Measurements from ENCODE around the gene SYT10. TPM values are rescaled to one million over a fixed set of nuclear protein-coding genes. Genes with fewer than 3 reads are reported as not detected.

SYT10 gene, protein sequence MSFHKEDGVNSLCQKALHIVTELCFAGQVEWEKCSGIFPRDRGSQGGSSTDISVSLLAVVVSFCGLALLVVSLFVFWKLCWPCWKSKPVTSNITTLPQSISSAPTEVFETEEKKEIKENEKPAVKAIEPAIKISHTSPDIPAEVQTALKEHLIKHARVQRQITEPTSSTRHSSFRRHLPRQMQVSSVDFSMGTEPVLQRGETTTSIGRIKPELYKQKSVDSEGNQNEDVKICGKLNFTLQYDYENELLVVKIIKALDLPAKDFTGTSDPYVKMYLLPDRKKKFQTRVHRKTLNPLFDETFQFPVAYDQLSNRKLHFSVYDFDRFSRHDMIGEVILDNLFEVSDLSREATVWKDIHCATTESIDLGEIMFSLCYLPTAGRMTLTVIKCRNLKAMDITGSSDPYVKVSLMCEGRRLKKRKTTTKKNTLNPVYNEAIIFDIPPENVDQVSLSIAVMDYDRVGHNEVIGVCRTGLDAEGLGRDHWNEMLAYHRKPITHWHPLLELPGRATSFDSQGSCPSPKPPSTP
- not detected for total RNA-seq

DNA sequence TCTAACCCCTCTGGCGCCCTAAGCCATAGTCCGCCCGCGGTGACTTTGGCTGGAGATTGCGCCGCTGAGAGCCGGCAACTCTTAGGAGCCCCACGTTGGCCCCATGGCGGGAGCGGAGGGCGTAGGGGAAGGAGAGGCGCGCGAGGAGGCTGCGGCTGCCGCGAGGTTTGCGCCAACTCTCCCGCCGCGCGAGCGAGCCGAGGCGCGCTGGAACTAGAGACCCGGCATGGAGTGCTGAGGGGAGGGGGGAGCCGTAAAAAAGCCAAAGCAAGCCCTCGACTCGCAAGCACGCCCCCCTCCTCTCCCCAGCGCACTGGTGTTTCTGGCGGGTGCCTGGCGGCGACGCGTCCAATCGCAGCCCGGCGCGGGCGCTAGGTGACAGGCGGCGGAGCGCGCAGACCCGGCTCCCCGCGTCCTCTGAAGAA is at the start of gene SYT10:
TSS of gene SYT10 (minus strand) at position 233 of the 425 bp plus-strand sequence. CDS start 297 bp downstream, outside the sequence.
- Mint-ChIP-seq H3K36me3 (ENCODE audit: low read depth) (no peaks in the 10 kb centered on the region), H3K9me3 (no peaks in the 10 kb centered on the region), H3K4me1 (no peaks in the 10 kb centered on the region), H3K27me3 (peaks cover 22% of the 10 kb centered on the region), H3K4me3 (peak within 1 kb of the TSS; percentile 26), H3K27ac (no peak within 1 kb of the TSS)
- ATAC-seq (replicated peaks): no peak

- no peak for ATAC-seq (replicated peaks)
- Mint-ChIP-seq H3K27me3 (no peaks in the 10 kb centered on the region), H3K27ac (no peak overlapping the region), H3K9me3 (peaks cover 9% of the 10 kb centered on the region), H3K4me3 (no peak overlapping the region), H3K4me1 (no peaks in the 10 kb centered on the region), H3K36me3 (ENCODE audit: low read depth) (no peaks in the 10 kb centered on the region)
Measured at GRCh38 chr12:33488036-33488435, 48.4 kb upstream of the SYT10 start.

DNA sequence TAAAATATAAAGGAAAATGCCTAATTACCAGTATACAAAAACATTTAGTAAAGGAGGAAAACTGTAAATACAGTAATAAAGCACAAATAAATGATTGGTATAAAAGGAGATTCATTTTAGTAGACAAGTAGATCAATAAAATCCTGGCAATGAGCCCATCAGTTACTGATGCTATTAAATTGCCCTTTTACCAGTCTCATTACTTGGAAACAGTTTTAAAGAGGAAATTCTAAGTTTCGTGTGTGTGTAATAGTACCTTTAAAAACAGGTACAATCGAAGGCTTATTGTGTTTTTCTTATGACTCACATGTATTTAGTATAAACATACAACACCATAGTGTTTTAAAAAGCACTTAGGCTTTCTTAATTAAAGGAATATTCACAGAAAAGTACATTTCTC is 46.4 kb upstream of the SYT10 start:
- no peak overlapping the region for H3K4me3 Mint-ChIP-seq
- ATAC-seq (replicated peaks): no peak
- no peaks in the 10 kb centered on the region for H3K4me1 Mint-ChIP-seq
- no peak overlapping the region for H3K27ac Mint-ChIP-seq
- peaks cover 11% of the 10 kb centered on the region for H3K9me3 Mint-ChIP-seq
- H3K36me3 Mint-ChIP-seq (ENCODE audit: low read depth): no peaks in the 10 kb centered on the region
- H3K27me3 Mint-ChIP-seq: no peaks in the 10 kb centered on the region

DNA sequence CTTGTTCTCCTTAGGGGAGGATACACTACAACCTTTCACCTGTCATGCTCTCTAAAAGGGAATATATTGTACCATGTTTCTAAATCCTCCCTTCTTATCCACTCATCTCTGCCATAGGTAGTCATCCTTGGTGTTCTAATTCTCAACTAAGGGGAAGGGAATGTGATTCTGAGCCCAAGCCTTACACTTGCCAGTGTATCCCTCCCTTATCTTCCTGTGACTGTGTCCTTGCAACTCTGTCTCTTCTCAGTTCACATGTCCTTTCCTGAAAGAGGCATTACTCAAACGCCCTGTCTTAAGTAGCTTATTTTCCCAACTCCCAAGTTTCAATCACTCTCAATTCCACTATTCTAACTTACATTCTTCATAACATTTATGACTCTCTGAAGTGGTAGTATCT is 44.5 kb upstream of the SYT10 start:
- H3K27ac Mint-ChIP-seq: no peak overlapping the region
- no peaks in the 10 kb centered on the region for H3K36me3 Mint-ChIP-seq (ENCODE audit: low read depth)
- H3K9me3 Mint-ChIP-seq: peaks cover 8% of the 10 kb centered on the region
- no peaks in the 10 kb centered on the region for H3K4me1 Mint-ChIP-seq
- no peaks in the 10 kb centered on the region for H3K27me3 Mint-ChIP-seq
- no peak for ATAC-seq (replicated peaks)
- H3K4me3 Mint-ChIP-seq: no peak overlapping the region

- no peak for ATAC-seq (replicated peaks)
- H3K27ac Mint-ChIP-seq: no peak overlapping the region
- H3K27me3 Mint-ChIP-seq: no peaks in the 10 kb centered on the region
- H3K4me1 Mint-ChIP-seq: no peaks in the 10 kb centered on the region
- H3K36me3 Mint-ChIP-seq (ENCODE audit: low read depth): no peaks in the 10 kb centered on the region
- no peak overlapping the region for H3K4me3 Mint-ChIP-seq
- peaks cover 17% of the 10 kb centered on the region for H3K9me3 Mint-ChIP-seq
Measured at GRCh38 chr12:33480366-33480765, 40.7 kb upstream of the SYT10 start.

- Mint-ChIP-seq H3K27me3 (no peaks in the 10 kb centered on the region), H3K4me1 (no peaks in the 10 kb centered on the region), H3K4me3 (no peak overlapping the region), H3K9me3 (peaks cover 13% of the 10 kb centered on the region), H3K27ac (no peak overlapping the region), H3K36me3 (ENCODE audit: low read depth) (no peaks in the 10 kb centered on the region)
- ATAC-seq (replicated peaks): no peak
Measured at GRCh38 chr12:33476058-33476457, 36.4 kb upstream of the SYT10 start.

- no peak for ATAC-seq (replicated peaks)
- Mint-ChIP-seq H3K4me3 (no peak overlapping the region), H3K4me1 (no peaks in the 10 kb centered on the region), H3K27ac (no peak overlapping the region), H3K27me3 (no peaks in the 10 kb centered on the region), H3K9me3 (peaks cover 10% of the 10 kb centered on the region), H3K36me3 (ENCODE audit: low read depth) (no peaks in the 10 kb centered on the region)
Measured at GRCh38 chr12:33472299-33472698, 32.7 kb upstream of the SYT10 start.

- Mint-ChIP-seq H3K4me1 (no peaks in the 10 kb centered on the region), H3K27me3 (no peaks in the 10 kb centered on the region), H3K4me3 (no peak overlapping the region), H3K27ac (no peak overlapping the region), H3K9me3 (peaks cover 13% of the 10 kb centered on the region), H3K36me3 (ENCODE audit: low read depth) (no peaks in the 10 kb centered on the region)
- no peak for ATAC-seq (replicated peaks)
Measured at GRCh38 chr12:33455096-33455495, 15.5 kb upstream of the SYT10 start.

GRCh38 chr12:33450480-33450879 is 10.9 kb upstream of the SYT10 start:
- H3K36me3 Mint-ChIP-seq (ENCODE audit: low read depth): no peaks in the 10 kb centered on the region
- no peaks in the 10 kb centered on the region for H3K4me1 Mint-ChIP-seq
- H3K27me3 Mint-ChIP-seq: no peaks in the 10 kb centered on the region
- ATAC-seq (replicated peaks): no peak
- H3K9me3 Mint-ChIP-seq: peaks cover 9% of the 10 kb centered on the region
- no peak overlapping the region for H3K27ac Mint-ChIP-seq
- no peak overlapping the region for H3K4me3 Mint-ChIP-seq

DNA sequence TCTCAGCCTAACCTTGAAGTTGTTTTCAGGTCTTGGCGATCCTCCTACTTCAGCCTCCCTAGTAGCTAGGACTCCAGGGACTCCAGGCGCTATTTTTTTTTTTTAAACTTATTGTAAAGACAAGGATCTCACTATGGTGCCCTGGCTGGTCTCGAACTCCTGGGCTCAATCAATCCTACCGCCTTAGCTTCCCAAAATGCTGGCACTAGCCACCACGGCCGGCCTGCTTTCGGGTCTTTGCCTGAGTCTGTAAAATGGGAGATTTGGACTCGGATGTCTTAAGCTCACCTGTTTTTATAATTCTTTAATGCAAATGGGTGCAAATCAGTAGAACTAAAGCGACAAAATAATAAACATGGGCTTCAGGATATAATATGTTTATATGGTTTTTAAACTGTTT is 858 bp upstream of the SYT10 start:
- Mint-ChIP-seq H3K4me3 (peak overlapping the region; percentile 26), H3K36me3 (ENCODE audit: low read depth) (no peaks in the 10 kb centered on the region), H3K27me3 (peaks cover 22% of the 10 kb centered on the region), H3K4me1 (no peaks in the 10 kb centered on the region), H3K9me3 (no peaks in the 10 kb centered on the region), H3K27ac (no peak overlapping the region)
- ATAC-seq (replicated peaks): no peak

DNA sequence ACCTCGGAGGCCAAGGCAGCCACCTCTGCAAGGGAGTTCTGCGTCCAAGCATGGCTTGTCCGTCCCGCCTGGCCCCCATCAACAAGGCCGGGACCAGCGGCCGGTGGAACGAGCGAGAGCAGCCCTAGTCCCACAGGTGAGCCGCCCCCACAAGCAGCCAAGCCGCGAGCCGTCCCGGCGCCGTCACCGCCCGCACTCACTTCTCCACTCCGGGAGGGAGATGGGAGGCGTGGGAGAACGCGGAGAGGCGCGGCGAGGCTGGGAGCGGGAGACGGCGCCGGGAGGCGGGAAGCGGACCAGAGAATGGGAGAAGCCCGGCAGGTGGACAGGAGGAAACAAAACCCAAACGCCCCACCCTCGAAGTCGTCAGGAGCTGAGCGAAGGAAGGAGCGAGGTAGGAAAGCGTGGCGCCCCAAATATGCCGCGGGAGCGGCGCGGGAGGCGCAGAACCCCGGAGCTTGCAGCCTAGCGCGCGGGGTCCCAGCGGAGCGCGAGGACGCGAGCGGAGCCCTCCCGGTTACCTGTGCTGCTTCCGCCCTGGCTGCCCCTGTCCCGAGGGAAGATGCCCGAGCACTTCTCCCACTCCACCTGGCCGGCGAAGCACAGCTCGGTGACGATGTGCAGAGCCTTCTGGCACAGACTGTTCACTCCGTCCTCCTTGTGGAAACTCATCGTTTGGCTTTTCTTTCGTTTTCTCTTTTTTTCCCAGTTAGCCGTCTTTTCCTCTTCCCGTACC is 600 bp downstream of the SYT10 start:
- no peaks in the 10 kb centered on the region for H3K9me3 Mint-ChIP-seq
- ATAC-seq (replicated peaks): no peak
- H3K4me1 Mint-ChIP-seq: no peaks in the 10 kb centered on the region
- H3K27me3 Mint-ChIP-seq: peaks cover 22% of the 10 kb centered on the region
- H3K27ac Mint-ChIP-seq: no peak overlapping the region
- no peak overlapping the region for H3K4me3 Mint-ChIP-seq
- H3K36me3 Mint-ChIP-seq (ENCODE audit: low read depth): no peaks in the 10 kb centered on the region

GRCh38 chr12:33438025-33438772 is 1.4 kb downstream of the SYT10 start:
- no peaks in the 10 kb centered on the region for H3K36me3 Mint-ChIP-seq (ENCODE audit: low read depth)
- no peaks in the 10 kb centered on the region for H3K9me3 Mint-ChIP-seq
- H3K27me3 Mint-ChIP-seq: peaks cover 22% of the 10 kb centered on the region
- no peaks in the 10 kb centered on the region for H3K4me1 Mint-ChIP-seq
- no peak overlapping the region for H3K4me3 Mint-ChIP-seq
- no peak for ATAC-seq (replicated peaks)
- no peak overlapping the region for H3K27ac Mint-ChIP-seq

- no peaks in the 10 kb centered on the region for H3K4me1 Mint-ChIP-seq
- no peaks in the 10 kb centered on the region for H3K9me3 Mint-ChIP-seq
- no peak overlapping the region for H3K27ac Mint-ChIP-seq
- peaks cover 22% of the 10 kb centered on the region for H3K27me3 Mint-ChIP-seq
- no peak for ATAC-seq (replicated peaks)
- H3K4me3 Mint-ChIP-seq: no peak overlapping the region
- H3K36me3 Mint-ChIP-seq (ENCODE audit: low read depth): no peaks in the 10 kb centered on the region
Measured at GRCh38 chr12:33437598-33437997, 2.0 kb downstream of the SYT10 start.

- H3K4me1 Mint-ChIP-seq: no peaks in the 10 kb centered on the region
- no peaks in the 10 kb centered on the region for H3K36me3 Mint-ChIP-seq (ENCODE audit: low read depth)
- no peak overlapping the region for H3K4me3 Mint-ChIP-seq
- H3K27me3 Mint-ChIP-seq: peaks cover 12% of the 10 kb centered on the region
- no peak for ATAC-seq (replicated peaks)
- peaks cover 2% of the 10 kb centered on the region for H3K9me3 Mint-ChIP-seq
- no peak overlapping the region for H3K27ac Mint-ChIP-seq
Measured at GRCh38 chr12:33432992-33433391, 6.6 kb downstream of the SYT10 start.

All from activated T-helper 17 cell treated with anti-CD3 and anti-CD28 coated beads, Interleukin-2, amount 50 U/mL, for 72 hours (primary cell).